ENCODE measurements around the gene DPYD.

DPYD gene

DNA sequence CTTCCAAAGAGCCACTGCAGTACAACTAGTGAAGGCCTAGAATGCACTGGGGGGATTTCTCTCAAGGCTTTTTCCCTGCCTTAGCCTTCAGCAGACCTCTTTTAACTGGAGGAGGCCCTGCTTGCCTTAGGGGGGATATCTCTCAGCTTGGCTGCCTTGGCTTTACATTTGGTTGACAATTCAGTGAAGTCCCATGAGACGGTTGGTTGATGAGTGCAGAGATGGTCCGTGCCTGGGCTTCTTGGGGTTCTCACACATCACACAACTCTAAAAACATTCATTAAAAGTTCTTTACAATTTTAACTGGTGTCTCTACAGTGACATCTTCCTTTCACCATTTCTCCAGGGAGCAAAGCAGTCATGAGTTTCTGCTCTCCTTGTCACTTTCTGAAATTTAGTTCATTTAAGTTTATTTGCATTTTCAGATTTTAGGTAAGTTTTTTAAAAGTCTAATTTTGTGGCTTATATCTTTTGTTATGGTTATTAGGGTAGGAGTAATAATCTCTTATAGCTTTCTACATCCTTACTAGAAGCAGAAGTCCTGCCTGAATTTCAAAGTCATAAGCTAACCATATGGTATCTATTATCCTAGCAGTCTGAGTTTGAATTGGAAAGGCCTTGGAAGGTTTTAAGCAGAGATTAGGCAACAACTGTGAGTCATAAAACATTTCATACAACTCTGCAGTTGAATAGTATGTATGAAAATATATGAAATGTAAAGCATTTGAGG, 487.6 kb downstream of the DPYD start:
- peak; percentile 69 for DNase-seq (ENCODE audit: low spot score)

DNA sequence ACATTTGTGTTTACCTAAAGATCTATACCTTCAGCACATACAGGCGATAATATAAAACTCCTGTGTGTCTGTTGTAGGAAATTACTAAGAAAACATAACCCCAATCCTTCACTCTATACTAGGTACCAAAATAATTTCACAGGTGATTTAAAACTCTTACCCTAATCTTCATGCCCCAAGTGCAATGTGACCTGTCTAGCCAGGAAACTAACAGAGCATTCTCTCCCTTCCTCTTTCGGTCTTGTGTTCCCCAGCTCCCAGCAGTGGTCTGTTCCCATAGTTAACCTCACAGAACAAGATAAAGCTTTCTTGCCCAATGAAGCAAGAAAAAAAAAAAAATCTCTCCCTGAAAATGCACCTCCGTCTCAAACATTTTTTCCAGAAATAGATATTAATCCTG, 493.5 kb downstream of the DPYD start:
- DNase-seq (ENCODE audit: low spot score): no peak

DNA sequence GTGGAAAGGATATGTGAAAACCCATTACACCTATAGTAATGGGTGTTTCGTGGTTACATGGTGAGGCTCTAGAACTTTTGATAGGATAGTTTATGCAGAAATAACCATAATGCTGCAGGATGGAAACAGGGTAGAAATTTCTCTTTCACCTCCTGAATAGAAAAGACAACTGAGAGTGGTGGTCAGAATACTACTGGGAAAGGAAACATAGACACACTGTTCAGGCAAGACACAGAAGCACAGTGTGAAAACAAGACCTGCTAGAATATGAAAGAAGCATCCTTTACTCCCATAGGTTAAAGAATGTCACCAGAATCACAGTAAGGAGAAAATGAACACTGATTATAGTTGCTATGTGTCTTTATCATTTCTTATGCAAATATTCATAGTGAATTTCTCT, 496.6 kb downstream of the DPYD start:
- DNase-seq (ENCODE audit: low spot score): no peak

DNA sequence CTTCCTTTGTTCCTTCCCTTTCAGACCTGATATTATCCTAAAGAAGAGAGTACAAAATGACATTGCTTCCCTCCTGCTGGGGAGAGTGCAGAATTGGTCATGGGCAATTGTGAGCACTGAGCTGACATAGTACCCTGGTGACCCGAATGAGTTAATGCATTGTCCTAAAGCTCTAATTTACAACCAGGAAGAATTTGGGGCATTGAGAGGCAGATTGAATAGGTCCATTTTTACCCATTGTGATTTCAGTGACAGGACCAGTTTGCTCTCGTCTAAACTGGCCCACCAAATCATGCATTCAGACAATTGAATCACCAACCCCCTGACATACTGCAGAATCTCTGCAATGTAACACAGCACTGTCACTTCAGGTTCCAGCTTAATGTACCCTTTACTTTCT, 497.4 kb downstream of the DPYD start:
- DNase-seq (ENCODE audit: low spot score): no peak

DNA sequence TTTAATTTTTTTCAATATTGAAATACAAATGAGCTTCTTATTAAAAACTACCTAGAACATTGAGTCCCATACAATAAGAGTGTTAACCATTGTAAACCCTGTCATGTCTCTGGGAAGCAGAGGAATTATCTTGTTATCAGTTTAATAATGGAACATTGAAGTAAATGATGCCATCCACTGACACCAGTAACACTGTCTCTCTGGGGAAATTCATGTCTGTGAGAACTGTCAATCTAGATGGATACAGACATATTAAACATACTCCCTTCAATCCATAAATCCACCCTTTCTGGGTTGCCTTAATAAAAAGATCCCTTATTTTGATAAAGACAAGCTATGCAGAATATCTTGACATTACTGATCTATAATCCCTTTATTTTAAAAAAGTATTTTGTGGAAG, 503.2 kb downstream of the DPYD start:
- DNase-seq (ENCODE audit: low spot score): no peak

DNA sequence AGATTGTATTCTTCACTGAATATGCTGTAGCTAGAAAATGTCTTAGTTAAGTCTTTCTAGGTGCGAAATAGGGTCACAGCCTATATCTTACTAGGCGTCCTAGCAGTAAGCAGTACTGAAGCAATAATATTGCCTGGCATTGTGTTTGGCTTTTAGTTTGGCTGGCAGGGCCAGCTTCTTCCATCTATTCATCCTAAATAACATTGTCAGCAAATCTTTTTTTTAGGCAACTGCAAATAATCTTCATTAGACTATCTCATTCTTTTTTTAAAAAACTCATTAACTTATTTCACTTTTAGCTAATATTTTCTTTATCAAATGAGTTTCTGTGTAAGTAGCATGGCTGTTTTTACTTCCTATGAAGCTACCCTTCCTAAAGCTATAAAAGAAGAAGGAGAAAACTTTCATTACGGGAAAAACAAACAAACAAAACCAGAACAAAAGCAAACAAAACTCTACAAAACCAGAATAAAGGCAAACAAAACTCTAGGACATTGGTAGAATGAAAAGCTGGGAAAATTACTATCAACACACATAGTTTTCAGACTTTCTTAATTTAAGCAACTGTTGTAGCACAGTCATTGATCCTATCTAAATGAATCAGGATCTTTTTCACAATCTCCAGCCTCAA, 506.0 kb downstream of the DPYD start:
- no peak for DNase-seq (ENCODE audit: low spot score)

DNA sequence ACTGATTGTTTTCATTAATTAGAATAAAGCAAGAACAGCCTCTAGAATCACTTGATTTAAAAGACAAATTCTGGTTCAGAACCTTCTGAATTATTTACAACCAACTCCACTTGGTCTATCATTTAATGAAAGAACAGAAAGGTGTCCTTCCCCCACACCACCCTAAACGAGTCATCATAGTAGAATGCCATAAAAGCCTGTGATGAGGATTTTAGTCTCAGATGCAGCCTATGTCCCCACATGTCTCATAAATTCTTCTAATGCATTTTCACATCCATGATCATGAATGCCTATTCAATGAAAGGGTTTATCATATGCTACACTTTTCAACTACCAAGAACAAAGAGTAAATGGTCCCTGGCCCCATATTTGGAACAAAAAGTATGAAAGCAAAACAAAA, 508.1 kb downstream of the DPYD start:
- no peak for DNase-seq (ENCODE audit: low spot score)

DNA sequence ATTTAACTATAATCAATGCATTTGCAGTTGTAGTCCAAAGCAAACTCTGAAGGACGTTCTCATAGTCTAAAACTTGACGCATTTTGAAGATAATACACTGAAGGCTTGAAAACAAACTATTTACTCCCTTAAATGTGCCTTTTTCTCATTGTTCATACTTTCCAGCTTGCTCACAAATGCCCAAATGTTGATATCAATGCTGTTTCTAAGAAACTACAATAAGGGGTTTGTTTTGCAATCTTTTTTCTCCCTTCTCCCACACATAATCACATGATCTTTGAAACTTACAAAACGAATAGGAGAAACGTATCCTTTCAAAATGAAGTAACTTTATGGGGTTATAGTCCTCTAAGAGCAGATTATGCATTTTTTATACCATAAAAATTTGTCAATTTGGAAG, 508.7 kb downstream of the DPYD start:
- peak; percentile 6 for DNase-seq (ENCODE audit: low spot score)

DNA sequence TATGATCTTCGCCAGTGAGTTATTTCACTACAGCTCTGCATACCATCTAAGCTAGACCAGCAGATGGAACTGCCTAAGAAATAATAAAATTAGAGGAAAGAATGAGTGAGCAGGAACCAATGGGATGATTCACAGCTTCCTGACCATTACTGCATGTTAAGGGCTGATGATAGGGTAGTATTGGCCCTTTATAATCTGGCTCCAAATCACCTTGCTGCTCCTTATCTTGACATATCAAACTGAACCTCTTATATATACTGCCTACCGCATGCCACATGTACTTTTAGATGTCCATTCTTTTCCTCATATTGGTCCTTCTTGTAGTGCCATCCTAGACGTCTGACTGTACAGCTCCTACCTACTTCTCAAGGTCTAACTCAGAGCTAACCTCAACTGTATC, 524.4 kb downstream of the DPYD start:
- DNase-seq (ENCODE audit: low spot score): no peak

DNA sequence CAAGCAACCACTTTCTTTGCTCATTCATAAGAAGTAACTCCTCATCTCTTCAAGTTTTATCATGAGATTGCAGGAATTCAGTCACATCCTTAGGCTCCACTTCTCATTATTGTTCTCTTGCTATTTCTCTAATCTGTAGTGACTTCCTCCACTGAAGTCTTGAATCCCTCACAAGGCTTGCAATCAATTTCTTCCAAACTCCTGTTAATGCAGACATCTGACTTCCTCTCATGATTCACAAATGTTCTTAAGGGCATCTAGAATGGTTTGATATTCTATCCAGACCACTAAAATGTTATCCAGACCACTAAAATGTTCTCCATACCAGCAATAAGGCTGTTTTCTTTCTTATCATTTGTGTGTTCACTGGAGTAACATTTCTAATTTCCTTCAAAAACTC, 528.1 kb downstream of the DPYD start:
- no peak for DNase-seq (ENCODE audit: low spot score)

DNA sequence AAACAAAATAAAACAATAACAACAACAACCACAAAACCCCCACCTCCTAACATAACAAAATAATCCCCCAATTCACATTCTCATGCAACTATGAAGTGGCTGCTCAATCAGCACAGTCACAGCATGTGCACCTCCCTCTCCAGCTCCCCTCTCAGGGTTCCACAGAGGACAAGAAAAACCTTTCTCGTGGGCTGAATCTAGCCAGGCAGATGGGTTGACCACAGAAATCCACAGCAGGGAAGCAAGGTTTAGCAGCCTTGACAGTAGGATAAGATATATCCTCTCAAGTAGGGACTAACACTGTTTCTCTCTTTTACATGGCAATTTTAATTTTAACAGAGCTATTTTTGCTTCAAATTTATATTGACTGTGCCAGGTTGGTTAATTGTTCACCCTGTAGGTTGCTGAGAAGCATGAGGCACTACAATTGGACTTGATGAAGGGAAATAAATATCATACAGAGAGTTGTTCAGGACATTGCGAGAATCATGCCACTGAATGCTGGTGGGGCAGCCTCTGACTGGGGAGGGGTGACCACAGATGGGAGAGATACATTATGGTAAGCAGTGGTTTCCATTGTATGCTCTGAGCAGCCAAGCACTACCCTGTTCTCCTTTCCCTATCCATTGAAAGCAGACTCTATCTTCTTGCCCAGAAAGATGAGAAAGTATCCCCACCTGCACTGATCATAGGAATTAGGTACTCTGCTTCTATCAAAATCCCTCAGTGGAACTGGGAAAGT, 535.1 kb downstream of the DPYD start:
- no peak for DNase-seq (ENCODE audit: low spot score)

DNA sequence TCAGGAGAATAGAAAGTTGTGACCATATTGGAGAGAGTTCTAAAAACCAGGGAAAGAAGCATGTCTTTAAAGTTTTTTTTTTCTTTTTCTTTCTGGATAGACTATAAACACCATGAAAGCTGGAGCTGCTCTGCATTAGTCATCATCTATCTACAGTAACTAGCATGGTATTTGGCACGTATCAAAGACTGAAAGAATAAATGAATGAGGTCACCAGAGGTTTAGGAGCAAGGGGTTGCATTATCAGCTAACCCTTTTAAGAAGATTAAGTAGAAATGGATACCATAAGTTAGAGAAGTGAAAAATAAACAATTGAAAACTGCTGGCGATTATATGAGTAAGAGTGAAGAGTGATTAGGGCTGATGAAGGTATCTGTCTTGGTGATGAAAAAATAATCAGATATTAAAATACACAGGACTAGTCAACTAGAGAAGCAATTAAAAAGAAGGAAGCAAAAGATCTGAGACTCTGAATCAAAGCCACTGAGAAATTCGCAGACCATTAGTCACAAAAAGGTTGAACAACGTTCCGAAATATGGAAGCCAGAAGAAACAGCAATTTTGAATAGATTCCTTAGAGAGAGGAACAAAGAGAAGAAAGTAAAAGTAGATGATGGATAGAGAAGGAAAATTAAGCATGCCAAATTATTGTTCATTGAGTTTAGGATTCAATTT, 536.4 kb downstream of the DPYD start:
- DNase-seq (ENCODE audit: low spot score): peak; percentile 63

DNA sequence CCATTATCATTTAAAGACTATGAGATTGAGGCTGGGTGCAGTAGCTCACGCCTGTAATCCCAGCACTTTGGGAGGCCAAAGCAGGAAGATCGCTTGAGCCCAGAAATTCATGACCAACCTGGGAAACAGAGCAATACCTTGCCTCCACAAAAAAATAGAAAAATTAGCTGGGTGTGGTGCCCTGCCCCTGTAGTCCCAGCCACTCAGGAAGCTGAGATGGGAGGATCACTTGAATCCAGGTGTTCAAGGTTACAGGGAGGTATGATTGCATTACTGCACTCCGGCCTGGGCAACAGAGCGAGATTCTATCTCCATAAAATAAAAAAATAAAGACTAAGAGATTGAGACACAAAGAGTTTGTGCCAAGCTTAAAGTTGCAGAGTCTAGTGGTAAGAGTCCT, 537.0 kb downstream of the DPYD start:
- DNase-seq (ENCODE audit: low spot score): no peak

DNA sequence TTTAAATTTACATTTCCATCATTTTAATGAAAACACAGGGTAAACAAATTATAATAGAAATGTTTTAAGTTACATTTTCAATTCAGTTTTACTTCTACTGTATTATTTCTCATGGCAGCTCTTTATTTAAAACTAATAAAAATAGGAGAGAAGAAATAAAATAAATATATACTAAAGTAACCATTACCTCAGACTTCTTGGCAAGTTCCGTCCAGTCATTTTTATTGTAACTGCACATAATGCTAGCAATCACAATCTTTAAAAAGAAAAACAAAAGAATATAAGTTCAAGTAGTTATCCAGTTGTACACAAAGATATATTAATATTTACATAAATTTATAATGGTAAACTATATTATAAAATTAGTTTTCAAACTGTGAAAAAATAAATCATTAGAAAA, 538.6 kb downstream of the DPYD start:
- DNase-seq (ENCODE audit: low spot score): no peak

DNA sequence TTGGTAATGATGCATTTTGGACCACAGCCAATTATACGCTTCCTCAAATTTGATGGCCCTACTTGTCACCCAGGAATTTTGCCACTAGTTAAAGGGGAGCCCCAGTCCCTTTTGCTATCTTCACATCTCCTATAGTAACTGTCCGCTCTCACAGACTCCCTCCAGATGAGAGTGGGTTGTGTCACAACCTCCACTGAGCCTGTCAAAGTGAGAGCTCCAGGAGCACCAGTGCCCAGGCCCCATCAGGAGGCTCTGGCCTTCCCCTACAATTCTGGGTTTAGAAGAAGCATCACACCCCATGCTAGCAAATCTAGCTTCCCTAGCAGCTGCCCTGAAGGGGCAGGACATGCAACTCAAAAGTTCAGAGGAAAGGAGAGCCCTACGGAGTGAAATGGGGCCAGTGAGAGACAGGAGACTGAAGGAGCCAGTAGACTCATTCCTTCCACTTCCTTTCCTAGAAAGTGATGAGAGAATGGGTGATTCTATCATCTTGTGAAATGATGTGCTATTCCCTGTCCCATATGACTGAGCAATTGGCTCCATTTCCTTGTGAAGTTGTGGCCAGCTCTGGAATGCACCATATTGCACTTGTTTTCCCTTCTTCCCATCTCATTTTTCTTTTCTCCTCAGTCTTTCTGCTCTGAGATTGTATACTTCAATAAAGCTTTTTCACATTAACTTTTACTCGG, 541.3 kb downstream of the DPYD start:
- DNase-seq (ENCODE audit: low spot score): peak; percentile 86

DNA sequence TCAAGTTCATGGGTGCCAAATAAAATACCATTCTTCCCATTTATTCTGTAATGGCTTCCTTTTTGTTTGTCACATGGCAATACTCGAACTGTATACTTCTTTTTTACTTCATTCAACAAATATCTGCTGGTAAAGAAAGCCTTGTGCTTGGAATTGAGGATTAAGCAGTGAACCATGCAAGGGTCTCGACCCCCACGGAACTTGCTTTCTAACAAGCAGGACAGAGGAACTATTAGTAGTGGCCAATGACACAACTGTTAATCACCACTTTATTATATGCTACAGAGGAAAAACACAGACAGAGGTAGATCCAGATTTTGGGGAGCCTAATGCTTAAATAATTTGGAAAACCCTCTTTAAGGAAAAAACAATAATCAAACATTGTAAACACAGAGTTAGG, 542.2 kb downstream of the DPYD start:
- DNase-seq (ENCODE audit: low spot score): no peak

DNA sequence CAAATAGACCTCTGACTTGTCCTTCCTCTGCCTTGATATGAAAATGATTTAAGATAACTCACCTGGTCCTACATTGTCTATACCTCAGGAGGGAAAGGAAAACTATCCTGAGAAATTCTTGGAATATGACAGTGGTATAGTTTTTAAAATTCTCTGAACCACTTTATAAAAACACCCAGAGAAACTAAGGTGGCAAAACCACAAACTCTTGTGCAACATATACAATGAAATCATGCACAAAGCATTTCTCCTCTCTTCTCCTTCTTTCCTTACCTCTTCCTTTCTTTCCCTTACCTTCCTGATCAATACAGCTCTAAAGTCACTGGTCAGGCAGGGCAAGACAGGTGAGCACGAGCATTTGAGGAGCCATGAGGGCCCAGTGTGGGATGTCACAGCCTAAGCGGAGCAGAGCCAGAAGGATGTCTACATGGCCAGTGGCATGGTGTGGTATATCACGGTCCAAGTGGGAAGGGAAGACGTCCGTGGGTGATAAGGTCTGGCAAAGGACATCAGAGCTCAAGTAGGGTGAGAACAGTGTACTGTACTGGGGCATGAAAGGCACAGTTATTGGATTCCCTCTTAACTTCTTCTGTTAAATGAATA, 543.3 kb downstream of the DPYD start:
- DNase-seq (ENCODE audit: low spot score): no peak

DNA sequence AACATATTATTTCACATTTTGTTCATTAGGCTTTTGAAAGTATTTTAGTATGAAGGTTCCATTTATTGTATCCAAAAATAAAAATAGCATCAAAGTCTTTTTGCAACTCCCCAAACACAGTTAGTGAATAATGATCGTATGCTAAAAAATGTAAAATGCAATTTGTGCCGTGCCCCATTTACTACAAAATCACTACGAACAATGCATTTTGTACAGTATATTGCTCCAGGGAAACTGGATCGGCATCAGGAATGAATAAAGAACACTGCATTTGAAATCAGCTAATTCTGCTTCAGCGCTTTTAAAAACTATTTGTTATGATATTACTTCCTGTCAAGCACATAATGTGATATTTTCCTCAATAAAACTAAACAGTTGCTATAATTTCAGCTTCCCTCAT, 547.8 kb downstream of the DPYD start:
- no peak for DNase-seq (ENCODE audit: low spot score)

DNA sequence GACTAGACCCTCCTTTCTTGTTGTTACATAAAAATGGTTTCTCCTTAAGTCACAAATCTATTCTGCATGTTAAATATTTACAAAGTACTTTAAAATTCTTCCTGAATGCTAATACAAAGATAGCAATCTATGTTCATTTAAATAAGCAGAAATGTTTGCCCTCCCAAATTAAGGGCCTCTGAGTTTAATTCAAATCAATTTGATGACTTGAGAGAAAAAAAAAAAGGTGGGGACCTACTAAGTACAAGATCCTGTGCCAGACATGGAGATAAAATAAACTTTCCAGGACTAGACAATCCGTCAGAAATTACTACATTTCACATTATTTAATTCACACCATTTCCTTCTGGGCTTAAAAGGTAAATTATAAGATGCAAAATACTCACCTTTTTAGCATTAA, 548.3 kb downstream of the DPYD start:
- DNase-seq (ENCODE audit: low spot score): no peak

DNA sequence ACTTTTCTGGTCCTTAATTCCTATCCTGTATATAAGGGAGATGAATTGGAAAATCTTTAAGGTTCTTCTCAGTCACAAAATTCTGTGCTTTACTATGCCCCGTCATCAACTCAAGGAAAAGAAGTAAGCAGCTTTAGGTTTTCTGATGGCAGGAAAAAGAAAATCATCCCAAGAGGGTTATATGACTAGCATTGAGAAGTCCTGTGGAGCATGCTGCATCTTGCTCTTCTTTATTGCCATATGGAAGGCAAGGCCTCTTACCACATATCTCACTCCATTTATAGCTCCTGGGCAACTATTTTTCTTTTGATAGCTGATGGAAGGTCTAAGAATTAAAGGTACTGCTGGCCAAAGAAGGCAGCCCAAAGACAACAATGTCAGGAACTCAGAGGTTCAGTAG, 552.5 kb downstream of the DPYD start:
- no peak for DNase-seq (ENCODE audit: low spot score)

DNA sequence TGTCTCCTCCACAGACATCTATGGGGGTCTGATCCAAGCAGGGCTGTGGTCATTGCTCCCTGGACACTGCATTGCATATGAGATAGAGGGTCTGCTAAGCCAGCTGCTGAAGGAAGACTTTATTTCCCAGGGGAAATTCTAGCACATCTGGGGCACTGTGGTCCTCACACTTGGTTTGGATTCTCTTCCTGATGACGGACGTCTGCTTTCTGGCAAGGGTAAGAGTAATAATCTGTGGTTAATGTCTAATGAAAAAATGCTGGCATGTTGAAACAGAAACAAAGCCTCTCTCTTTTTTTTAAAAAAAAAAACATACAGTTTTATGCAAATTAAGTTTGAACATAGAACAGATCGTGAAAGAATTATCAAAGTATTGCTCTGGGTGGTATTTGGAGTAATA, 553.9 kb downstream of the DPYD start:
- no peak for DNase-seq (ENCODE audit: low spot score)

DNA sequence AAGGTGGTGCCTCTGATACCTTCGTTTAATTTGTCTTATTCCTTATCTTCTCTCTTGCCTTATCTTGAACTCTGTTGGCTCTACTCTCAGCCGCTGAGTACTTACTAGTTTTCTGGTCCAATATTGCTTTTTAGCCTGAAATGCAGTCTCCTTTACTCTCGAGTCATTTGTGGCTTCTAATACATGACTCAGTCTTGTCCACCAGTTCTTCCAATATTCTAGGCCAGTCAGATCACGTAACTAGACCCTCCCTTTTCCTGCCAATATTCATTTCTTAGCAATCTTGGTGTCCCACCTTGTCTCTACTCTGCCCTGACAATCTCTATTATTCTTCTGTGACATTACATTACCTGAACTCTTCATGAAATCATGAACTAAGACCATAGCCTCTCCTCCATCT, 555.8 kb downstream of the DPYD start:
- no peak for DNase-seq (ENCODE audit: low spot score)
